ENCODE data around the gene WDR45B. TPM values are rescaled to one million over a fixed set of nuclear protein-coding genes. Genes with fewer than 3 reads are reported as not detected.
A peak's percentile ranks its signal among the peaks of the same experiment; 100 is the strongest.

The WDR45B gene
- total RNA-seq, 2 donors from 2014 or later, result 66.0 to 204 TPM

DNA sequence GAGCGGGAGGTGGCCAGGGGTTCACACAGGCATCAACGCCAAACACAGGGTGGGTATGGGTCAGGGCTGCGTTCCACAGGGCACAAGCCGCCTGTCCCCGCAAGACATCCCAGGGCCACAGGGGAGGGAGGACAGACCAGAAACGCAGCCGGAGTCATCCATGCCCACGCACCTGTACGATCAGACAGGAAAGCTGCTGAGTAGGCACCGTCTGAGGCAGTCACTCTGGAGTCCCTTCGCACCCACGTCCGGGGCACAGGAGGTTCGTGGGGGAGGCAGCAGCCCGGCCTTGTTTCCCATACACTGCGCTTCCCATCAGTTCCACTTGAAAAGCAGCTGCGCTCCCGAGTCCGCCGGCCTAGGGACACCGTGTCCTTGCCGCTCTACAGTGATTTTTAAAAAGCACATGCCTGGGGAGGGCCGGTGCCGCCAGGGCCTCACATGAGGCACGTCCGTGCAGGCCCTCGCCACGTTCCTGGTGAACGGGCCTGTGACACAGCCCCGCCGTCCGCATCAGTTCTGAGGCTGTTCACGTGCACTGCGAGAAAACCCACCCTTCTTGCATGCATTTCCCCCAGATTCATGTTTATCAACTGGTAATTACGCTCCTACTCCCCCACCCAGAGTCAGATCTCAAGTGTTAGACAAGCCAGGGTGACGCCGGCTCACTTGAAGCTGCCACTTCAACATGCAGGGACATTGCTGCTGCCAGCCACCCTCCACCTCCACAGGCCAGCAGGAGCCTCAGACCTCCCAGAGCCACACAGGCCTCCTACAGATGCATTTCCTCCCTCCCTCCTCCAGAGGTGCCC is 34.8 kb downstream of the WDR45B start:
- peaks cover 94% of the 10 kb centered on the region for H3K36me3 Mint-ChIP-seq (ENCODE audit: low read depth)
- H3K4me3 Mint-ChIP-seq, result no peak overlapping the region
- no peaks in the 10 kb centered on the region for H3K4me1 Mint-ChIP-seq
- H3K9me3 Mint-ChIP-seq, result no peaks in the 10 kb centered on the region
- peak; percentile 41 for ATAC-seq (replicated peaks)
- H3K27me3 Mint-ChIP-seq, result no peaks in the 10 kb centered on the region
- no peak overlapping the region for H3K27ac Mint-ChIP-seq

GRCh38 chr17:82611140-82612058 is 36.8 kb downstream of the WDR45B start:
- Mint-ChIP-seq H3K4me1 (no peaks in the 10 kb centered on the region), H3K27ac (no peak overlapping the region), H3K9me3 (no peaks in the 10 kb centered on the region), H3K27me3 (no peaks in the 10 kb centered on the region), H3K36me3 (ENCODE audit: low read depth) (peaks cover 85% of the 10 kb centered on the region), H3K4me3 (no peak overlapping the region)
- no peak for ATAC-seq (replicated peaks)

GRCh38 chr17:82609655-82610054 is 38.6 kb downstream of the WDR45B start:
- H3K4me1 Mint-ChIP-seq, result no peaks in the 10 kb centered on the region
- H3K36me3 Mint-ChIP-seq (ENCODE audit: low read depth), result peaks cover 85% of the 10 kb centered on the region
- no peak for ATAC-seq (replicated peaks)
- peak overlapping the region; percentile 55 for H3K27ac Mint-ChIP-seq
- H3K27me3 Mint-ChIP-seq, result no peaks in the 10 kb centered on the region
- no peaks in the 10 kb centered on the region for H3K9me3 Mint-ChIP-seq
- no peak overlapping the region for H3K4me3 Mint-ChIP-seq

DNA sequence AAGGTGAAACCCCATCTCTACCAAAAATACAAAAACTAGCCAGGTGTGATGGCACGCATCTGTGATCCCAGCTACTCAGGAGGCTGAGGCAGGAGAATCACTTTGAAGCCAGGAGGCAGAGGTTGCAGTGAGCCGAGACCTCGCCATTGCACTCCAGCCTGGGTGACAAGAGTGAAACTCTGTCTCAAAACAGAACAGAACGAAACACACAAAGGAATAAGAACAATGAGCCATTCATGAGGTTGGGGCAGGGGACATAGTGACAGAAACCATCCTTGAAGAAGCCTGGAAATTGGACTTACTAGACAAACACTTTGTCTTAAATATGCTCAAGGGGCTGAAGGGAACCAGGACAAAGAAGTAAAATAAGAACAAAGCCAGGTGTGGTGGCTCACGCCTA is 39.4 kb downstream of the WDR45B start:
- peaks cover 85% of the 10 kb centered on the region for H3K36me3 Mint-ChIP-seq (ENCODE audit: low read depth)
- no peak for ATAC-seq (replicated peaks)
- no peaks in the 10 kb centered on the region for H3K9me3 Mint-ChIP-seq
- H3K27ac Mint-ChIP-seq, result no peak overlapping the region
- peaks cover 6% of the 10 kb centered on the region for H3K4me1 Mint-ChIP-seq
- no peaks in the 10 kb centered on the region for H3K27me3 Mint-ChIP-seq
- no peak overlapping the region for H3K4me3 Mint-ChIP-seq

- ATAC-seq (replicated peaks), result no peak
- Mint-ChIP-seq H3K27ac (no peak overlapping the region), H3K27me3 (no peaks in the 10 kb centered on the region)
These were observed 42.2 kb downstream of the WDR45B start for GRCh38 chr17:82605939-82606600.

GRCh38 chr17:82604532-82604931 is 43.7 kb downstream of the WDR45B start:
- Mint-ChIP-seq H3K4me3 (no peak overlapping the region), H3K36me3 (ENCODE audit: low read depth) (peaks cover 89% of the 10 kb centered on the region), H3K27ac (peak overlapping the region; percentile 9), H3K4me1 (peaks cover 10% of the 10 kb centered on the region), H3K27me3 (no peaks in the 10 kb centered on the region), H3K9me3 (no peaks in the 10 kb centered on the region)
- no peak for ATAC-seq (replicated peaks)

More at GRCh38 chr17:82605939-82606600, 42.2 kb downstream of the WDR45B start:
- peaks cover 10% of the 10 kb centered on the region for H3K4me1 Mint-ChIP-seq
- H3K36me3 Mint-ChIP-seq (ENCODE audit: low read depth), result peaks cover 91% of the 10 kb centered on the region
- H3K9me3 Mint-ChIP-seq, result no peaks in the 10 kb centered on the region
- H3K4me3 Mint-ChIP-seq, result no peak overlapping the region

GRCh38 chr17:82603981-82604448 is 44.2 kb downstream of the WDR45B start:
- peaks cover 89% of the 10 kb centered on the region for H3K36me3 Mint-ChIP-seq (ENCODE audit: low read depth)
- H3K27me3 Mint-ChIP-seq, result no peaks in the 10 kb centered on the region
- H3K27ac Mint-ChIP-seq, result peak overlapping the region; percentile 9
- H3K4me1 Mint-ChIP-seq, result peaks cover 10% of the 10 kb centered on the region
- no peak overlapping the region for H3K4me3 Mint-ChIP-seq
- H3K9me3 Mint-ChIP-seq, result no peaks in the 10 kb centered on the region
- ATAC-seq (replicated peaks), result peak; percentile 79

DNA sequence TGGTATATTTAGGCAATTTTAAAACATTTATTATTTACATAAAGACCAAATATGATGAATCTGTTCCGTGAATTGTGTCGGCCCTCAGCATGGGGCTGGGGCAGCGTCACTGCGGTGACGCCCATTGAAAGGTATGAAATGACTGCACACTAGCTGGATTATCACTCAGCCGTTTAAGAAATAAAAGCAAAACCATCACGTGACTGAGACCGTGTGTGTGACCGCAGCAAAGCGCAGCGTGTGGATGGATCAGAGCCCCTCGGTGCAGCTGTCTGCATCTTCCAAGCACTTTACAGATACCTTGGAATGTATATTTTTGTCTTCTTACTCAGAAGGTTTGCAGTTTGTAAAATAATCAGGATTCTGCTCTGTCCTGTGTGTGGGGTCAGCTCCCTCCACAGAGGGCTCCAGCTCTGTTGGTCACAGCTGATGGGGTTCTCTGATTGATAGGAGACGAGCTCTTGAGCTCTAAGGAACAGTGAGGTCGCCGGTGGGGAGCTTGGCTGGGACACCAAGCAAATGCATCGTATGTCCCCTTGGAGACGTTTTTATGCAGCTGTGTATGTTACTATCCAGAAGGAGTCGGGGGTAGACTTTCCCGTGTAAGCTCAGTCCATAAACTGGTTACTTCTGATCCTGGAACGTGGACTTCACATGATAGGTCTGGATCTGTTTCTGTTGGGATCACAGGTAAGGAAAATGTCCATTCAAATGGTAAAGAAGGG is 45.1 kb downstream of the WDR45B start:
- no peaks in the 10 kb centered on the region for H3K9me3 Mint-ChIP-seq
- no peaks in the 10 kb centered on the region for H3K27me3 Mint-ChIP-seq
- peak overlapping the region; percentile 36 for H3K27ac Mint-ChIP-seq
- H3K4me3 Mint-ChIP-seq, result no peak overlapping the region
- H3K36me3 Mint-ChIP-seq (ENCODE audit: low read depth), result peaks cover 82% of the 10 kb centered on the region
- peaks cover 10% of the 10 kb centered on the region for H3K4me1 Mint-ChIP-seq
- peak; percentile 56 for ATAC-seq (replicated peaks)

- no peak for ATAC-seq (replicated peaks)
- Mint-ChIP-seq H3K27me3 (no peaks in the 10 kb centered on the region), H3K27ac (peak overlapping the region; percentile 36), H3K9me3 (no peaks in the 10 kb centered on the region), H3K36me3 (ENCODE audit: low read depth) (peaks cover 82% of the 10 kb centered on the region), H3K4me1 (peaks cover 10% of the 10 kb centered on the region), H3K4me3 (no peak overlapping the region)
These were observed 45.8 kb downstream of the WDR45B start for GRCh38 chr17:82602487-82602886.

GRCh38 chr17:82601447-82602000 is 46.7 kb downstream of the WDR45B start:
- no peak for ATAC-seq (replicated peaks)
- H3K27ac Mint-ChIP-seq, result no peak overlapping the region
- H3K4me1 Mint-ChIP-seq, result peaks cover 10% of the 10 kb centered on the region
- no peaks in the 10 kb centered on the region for H3K27me3 Mint-ChIP-seq
- peaks cover 89% of the 10 kb centered on the region for H3K36me3 Mint-ChIP-seq (ENCODE audit: low read depth)
- H3K4me3 Mint-ChIP-seq, result no peak overlapping the region
- no peaks in the 10 kb centered on the region for H3K9me3 Mint-ChIP-seq

DNA sequence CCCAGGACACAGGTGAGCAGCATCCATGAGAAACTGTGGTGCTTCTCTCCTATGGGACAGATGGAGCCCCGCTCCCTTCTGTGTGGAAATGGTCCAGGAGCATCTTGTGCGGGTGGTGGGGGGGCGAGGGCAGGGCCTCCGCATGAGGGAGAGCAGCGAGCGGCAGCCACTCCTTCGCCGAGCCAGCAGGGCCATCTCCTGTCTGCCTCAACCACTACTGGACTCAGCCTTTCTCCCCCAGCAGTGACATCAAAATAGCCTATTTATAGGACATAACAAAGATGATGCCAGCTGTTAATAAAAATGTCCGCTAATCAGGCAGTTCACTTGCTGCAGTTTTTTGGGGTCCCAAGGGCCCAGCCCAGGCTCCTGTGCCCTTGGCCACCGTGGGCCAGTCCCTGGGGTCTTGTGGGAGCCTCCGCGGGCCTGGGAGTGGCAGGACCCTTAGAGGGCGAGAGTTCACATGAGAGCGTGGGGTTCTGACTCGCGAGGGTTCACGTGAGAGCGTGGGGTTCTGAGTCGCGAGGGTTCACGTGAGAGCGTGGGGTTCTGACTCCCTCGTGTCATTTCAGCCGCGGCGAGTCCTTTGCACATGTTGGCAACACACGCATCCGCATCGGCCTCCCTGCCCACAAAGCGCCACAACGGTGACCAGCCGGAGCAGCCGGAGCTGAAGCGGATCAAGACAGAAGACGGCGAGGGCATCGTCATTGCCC is 47.4 kb downstream of the WDR45B start:
- peaks cover 87% of the 10 kb centered on the region for H3K36me3 Mint-ChIP-seq (ENCODE audit: low read depth)
- H3K27me3 Mint-ChIP-seq, result no peaks in the 10 kb centered on the region
- H3K9me3 Mint-ChIP-seq, result no peaks in the 10 kb centered on the region
- no peak overlapping the region for H3K4me3 Mint-ChIP-seq
- peaks cover 10% of the 10 kb centered on the region for H3K4me1 Mint-ChIP-seq
- H3K27ac Mint-ChIP-seq, result no peak overlapping the region
- no peak for ATAC-seq (replicated peaks)

DNA sequence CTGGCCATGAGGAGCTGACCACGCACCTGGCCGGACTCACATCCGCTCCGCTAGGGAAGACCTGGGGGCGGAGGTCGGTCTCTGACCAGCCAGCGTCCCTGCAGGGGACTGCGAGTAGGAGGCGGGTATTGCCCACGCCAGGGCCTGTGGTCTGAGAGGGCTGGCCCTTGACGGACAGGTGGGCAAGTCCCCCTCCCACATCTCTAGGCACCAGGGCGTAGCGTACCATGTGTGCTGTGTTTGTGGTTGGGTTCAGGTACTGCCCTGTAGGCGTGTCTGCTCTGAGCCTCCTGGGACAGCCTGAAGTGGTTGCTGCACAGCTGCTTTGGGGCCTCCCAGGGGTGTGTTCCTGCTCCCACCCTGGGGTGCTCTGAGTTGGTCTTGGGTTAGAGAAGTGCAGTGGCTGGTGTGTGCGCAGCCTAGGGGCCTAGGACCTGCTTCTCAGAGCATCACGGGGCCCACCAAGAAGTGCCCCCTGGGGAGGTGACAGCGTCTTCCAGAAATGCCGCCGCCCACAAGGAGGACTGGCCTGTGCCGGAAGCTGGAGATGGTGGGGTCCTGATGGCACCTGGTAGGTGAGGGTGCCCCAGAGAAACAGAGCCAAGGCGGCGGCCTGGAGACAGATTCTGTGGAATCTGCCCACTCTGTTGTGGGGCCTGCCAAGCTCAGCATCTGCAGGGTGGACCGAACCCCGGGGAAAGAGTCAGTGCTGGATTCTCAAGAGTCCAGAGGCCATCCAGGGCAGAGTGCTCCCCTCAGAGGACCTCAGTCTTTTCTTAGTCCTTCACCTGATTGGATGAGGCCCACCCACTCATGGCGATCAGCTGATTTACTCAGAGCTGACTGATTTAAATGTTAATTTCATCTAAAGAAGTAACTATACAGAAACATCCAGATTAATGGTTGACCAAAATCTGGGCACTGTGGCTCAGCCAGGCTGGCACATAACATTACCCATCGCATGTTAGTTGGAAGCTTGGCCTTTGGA is 48.3 kb downstream of the WDR45B start:
- H3K4me1 Mint-ChIP-seq, result peaks cover 10% of the 10 kb centered on the region
- no peaks in the 10 kb centered on the region for H3K27me3 Mint-ChIP-seq
- H3K4me3 Mint-ChIP-seq, result no peak overlapping the region
- peaks cover 78% of the 10 kb centered on the region for H3K36me3 Mint-ChIP-seq (ENCODE audit: low read depth)
- no peak overlapping the region for H3K27ac Mint-ChIP-seq
- no peaks in the 10 kb centered on the region for H3K9me3 Mint-ChIP-seq
- ATAC-seq (replicated peaks), result no peak
